Measurements from ENCODE around the gene SEPTIN7. TPM values are rescaled to one million over a fixed set of nuclear protein-coding genes. Genes with fewer than 3 reads are reported as not detected.

SEPTIN7 gene
- total RNA-seq, 1 experiment from 2014 or later: 140 TPM

GRCh38 chr7:35823440-35823839, 22.6 kb downstream of the SEPTIN7 start:
- intact Hi-C loops (cut with micrococcal nuclease): no loop called here
- Histone ChIP-seq H3K9ac (ENCODE audit: low read length) (no peak overlapping the region), H3K79me2 (ENCODE audit: insufficient read depth, low read length) (peaks cover 99% of the 10 kb centered on the region), H3K36me3 (ENCODE audit: control insufficient read depth in 1 of 2, insufficient read depth in 2 of 2, low read length in 2 of 2) (no peaks in the 10 kb centered on the region), H3K9me3 (ENCODE audit: control insufficient read depth in 1 of 2, insufficient read depth in 1 of 2, low read depth in 1 of 2, low read length in 2 of 2) (no peaks in the 10 kb centered on the region), H3K4me2 (ENCODE audit: low read length) (no peak overlapping the region), H3K27me3 (ENCODE audit: insufficient read depth, low read length) (no peaks in the 10 kb centered on the region), H2AFZ (ENCODE audit: low read depth, low read length, poor library complexity, severe bottlenecking) (no peak overlapping the region), H3K4me3 (replicated peaks in 1 of 2; ENCODE audit: low read depth in 1 of 2, low read length in 2 of 2) (no peak overlapping the region), H4K20me1 (ENCODE audit: insufficient read depth) (peaks cover 19% of the 10 kb centered on the region; the same call in 1 of the 2 replicates), H3K4me1 (ENCODE audit: control insufficient read depth in 1 of 2, insufficient read depth in 2 of 2, low read length in 2 of 2) (no peaks in the 10 kb centered on the region), H3K27ac (ENCODE audit: low read depth, low read length) (no peak overlapping the region), H3K9me2 (ENCODE audit: insufficient read depth) (no peaks in the 10 kb centered on the region)
- no TSS peak for BruUV-seq (replicated peaks)
- no peak for ATAC-seq
- POLR2A ChIA-PET: no interaction called here
- DNase-seq (ENCODE audit: low read depth, low spot score): no peak
- CTCF ChIA-PET: no interaction called here
- RAD21 ChIA-PET (ENCODE audit: low non-redundant PET in 1 of 2, low total read pairs in 2 of 2, uncharacterized antibody in 2 of 2, unreplicated experiment in 2 of 2): no interaction called here
- TF ChIP-seq SRF (IDR thresholded peaks at IDR 0.05; ENCODE audit: low read depth) (no peak), ELF1 (IDR thresholded peaks at IDR 0.05; ENCODE audit: borderline replicate concordance, low read depth) (no peak), EZH2phosphoT487 (IDR thresholded peaks at IDR 0.05; ENCODE audit: borderline replicate concordance) (no peak), RAD21 (IDR thresholded peaks at IDR 0.05; ENCODE audit: low read depth) (no peak), EGR1 (IDR thresholded peaks at IDR 0.05; ENCODE audit: low read depth) (no peak), ZFX (IDR thresholded peaks at IDR 0.05) (no peak), ZBTB33 (IDR thresholded peaks at IDR 0.05; ENCODE audit: extremely low read depth, insufficient replicate concordance, low read length) (no peak), POLR2A (IDR thresholded peaks at IDR 0.05; ENCODE audit: borderline replicate concordance, extremely low read depth, insufficient read depth, insufficient read length) (no peak), SP1 (IDR thresholded peaks at IDR 0.05; ENCODE audit: low read depth) (no peak), CBX3 (IDR thresholded peaks at IDR 0.05; ENCODE audit: low read depth) (no peak), POLR2AphosphoS5 (IDR thresholded peaks at IDR 0.05; ENCODE audit: low read depth, low read length) (no peak), TCF7L2 (IDR thresholded peaks at IDR 0.05; ENCODE audit: borderline replicate concordance, extremely low read depth, insufficient read depth, insufficient read length) (no peak), FOSL1 (IDR thresholded peaks at IDR 0.05; ENCODE audit: low read depth) (no peak), ZNF274 (IDR thresholded peaks at IDR 0.05; ENCODE audit: low read depth, low read length) (no peak), SIN3A (IDR thresholded peaks at IDR 0.05; ENCODE audit: low read depth) (no peak), JUND (IDR thresholded peaks at IDR 0.05) (no peak), ATF3 (IDR thresholded peaks at IDR 0.05) (no peak)
- TF ChIP-seq, protein P1, sequence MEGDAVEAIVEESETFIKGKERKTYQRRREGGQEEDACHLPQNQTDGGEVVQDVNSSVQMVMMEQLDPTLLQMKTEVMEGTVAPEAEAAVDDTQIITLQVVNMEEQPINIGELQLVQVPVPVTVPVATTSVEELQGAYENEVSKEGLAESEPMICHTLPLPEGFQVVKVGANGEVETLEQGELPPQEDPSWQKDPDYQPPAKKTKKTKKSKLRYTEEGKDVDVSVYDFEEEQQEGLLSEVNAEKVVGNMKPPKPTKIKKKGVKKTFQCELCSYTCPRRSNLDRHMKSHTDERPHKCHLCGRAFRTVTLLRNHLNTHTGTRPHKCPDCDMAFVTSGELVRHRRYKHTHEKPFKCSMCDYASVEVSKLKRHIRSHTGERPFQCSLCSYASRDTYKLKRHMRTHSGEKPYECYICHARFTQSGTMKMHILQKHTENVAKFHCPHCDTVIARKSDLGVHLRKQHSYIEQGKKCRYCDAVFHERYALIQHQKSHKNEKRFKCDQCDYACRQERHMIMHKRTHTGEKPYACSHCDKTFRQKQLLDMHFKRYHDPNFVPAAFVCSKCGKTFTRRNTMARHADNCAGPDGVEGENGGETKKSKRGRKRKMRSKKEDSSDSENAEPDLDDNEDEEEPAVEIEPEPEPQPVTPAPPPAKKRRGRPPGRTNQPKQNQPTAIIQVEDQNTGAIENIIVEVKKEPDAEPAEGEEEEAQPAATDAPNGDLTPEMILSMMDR (IDR thresholded peaks at IDR 0.05 in 2 of 3, conservative IDR thresholded peaks at IDR 0.05 in 1 of 3; ENCODE audit: borderline replicate concordance in 1 of 3, insufficient read depth in 1 of 3, low read depth in 2 of 3, low read length in 2 of 3): no peak
- TF ChIP-seq, protein P2, sequence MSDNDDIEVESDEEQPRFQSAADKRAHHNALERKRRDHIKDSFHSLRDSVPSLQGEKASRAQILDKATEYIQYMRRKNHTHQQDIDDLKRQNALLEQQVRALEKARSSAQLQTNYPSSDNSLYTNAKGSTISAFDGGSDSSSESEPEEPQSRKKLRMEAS (IDR thresholded peaks at IDR 0.05): no peak
- TF ChIP-seq, protein P3, sequence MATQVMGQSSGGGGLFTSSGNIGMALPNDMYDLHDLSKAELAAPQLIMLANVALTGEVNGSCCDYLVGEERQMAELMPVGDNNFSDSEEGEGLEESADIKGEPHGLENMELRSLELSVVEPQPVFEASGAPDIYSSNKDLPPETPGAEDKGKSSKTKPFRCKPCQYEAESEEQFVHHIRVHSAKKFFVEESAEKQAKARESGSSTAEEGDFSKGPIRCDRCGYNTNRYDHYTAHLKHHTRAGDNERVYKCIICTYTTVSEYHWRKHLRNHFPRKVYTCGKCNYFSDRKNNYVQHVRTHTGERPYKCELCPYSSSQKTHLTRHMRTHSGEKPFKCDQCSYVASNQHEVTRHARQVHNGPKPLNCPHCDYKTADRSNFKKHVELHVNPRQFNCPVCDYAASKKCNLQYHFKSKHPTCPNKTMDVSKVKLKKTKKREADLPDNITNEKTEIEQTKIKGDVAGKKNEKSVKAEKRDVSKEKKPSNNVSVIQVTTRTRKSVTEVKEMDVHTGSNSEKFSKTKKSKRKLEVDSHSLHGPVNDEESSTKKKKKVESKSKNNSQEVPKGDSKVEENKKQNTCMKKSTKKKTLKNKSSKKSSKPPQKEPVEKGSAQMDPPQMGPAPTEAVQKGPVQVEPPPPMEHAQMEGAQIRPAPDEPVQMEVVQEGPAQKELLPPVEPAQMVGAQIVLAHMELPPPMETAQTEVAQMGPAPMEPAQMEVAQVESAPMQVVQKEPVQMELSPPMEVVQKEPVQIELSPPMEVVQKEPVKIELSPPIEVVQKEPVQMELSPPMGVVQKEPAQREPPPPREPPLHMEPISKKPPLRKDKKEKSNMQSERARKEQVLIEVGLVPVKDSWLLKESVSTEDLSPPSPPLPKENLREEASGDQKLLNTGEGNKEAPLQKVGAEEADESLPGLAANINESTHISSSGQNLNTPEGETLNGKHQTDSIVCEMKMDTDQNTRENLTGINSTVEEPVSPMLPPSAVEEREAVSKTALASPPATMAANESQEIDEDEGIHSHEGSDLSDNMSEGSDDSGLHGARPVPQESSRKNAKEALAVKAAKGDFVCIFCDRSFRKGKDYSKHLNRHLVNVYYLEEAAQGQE (IDR thresholded peaks at IDR 0.05; ENCODE audit: low read depth): no peak

Data from HCT116 (cell line).